DOHH2 (cell line): ENCODE data around the gene CTDSPL2.
"Not testable (repeated sequence)": the region's sequence is repeated elsewhere in the genome, so short reads cannot be mapped to it uniquely, and the experiment has no call there.

Experiments used
- H3F3A ChIP-seq: fragments of 200-600 bp; sonication (generic), shearing (Covaris generic); 2 replicates; pipeline ENCODE4 v1.6.0; 2016; ENCODE audit warnings: antibody characterized with exemption, mild to moderate bottlenecking; ENCODE audit not compliant: control insufficient read depth, insufficient read depth
- H3K27ac ChIP-seq: fragments of 200-600 bp; sonication (generic); 2 replicates; pipeline ENCODE4 v1.5.1; 2014; ENCODE audit warnings: low read depth, mild to moderate bottlenecking, low read length, moderate library complexity
- H3K27me3 ChIP-seq: fragments of 200-600 bp; sonication (generic); 2 replicates; pipeline ENCODE4 v1.6.1; 2014; ENCODE audit warnings: mild to moderate bottlenecking, low read length, mixed read lengths; ENCODE audit not compliant: control insufficient read depth
- H3K36me3 ChIP-seq: fragments of 200-600 bp; sonication (generic); 2 replicates; pipeline ENCODE4 v1.6.1; 2014; ENCODE audit warnings: mild to moderate bottlenecking, low read length, moderate library complexity, mixed read lengths; ENCODE audit not compliant: control insufficient read depth
- H3K4me1 ChIP-seq: fragments of 200-600 bp; sonication (generic); 2 replicates; pipeline ENCODE4 v1.6.1; 2014; ENCODE audit warnings: mild to moderate bottlenecking, low read length, mixed read lengths; ENCODE audit not compliant: control insufficient read depth
- H3K4me2 ChIP-seq: fragments of 200-600 bp; sonication (generic); 2 replicates; pipeline ENCODE4 v1.6.0; 2014; ENCODE audit warnings: mild to moderate bottlenecking, low read length, moderate library complexity
- H3K4me3 ChIP-seq: fragments of 200-600 bp; sonication (generic); 2 replicates; pipeline ENCODE4 v1.5.1; 2014; ENCODE audit warnings: mild to moderate bottlenecking, low read length, mixed read lengths
- H3K79me2 ChIP-seq: fragments of 200-600 bp; sonication (generic); 2 replicates; pipeline ENCODE4 v1.6.1; 2014; ENCODE audit warnings: mild to moderate bottlenecking, low read length, mixed read lengths; ENCODE audit not compliant: control insufficient read depth
- H3K9me2 ChIP-seq: fragments of 200-600 bp; sonication (generic); replicated peaks from 2 replicates; pipeline ENCODE4 v1.6.1; 2014; ENCODE audit warnings: mild to moderate bottlenecking, low read length, mixed read lengths; ENCODE audit not compliant: control insufficient read depth
- H3K9me3 ChIP-seq: fragments of 200-600 bp; sonication (generic); 2 replicates; pipeline ENCODE4 v1.6.1; 2014; ENCODE audit warnings: antibody characterized with exemption, low read length, mixed read lengths; ENCODE audit not compliant: control insufficient read depth, insufficient read depth
- H4K20me1 ChIP-seq: fragments of 200-600 bp; sonication (generic); 2 replicates; pipeline ENCODE4 v1.6.0; 2014; ENCODE audit warnings: low read depth, mild to moderate bottlenecking, antibody characterized with exemption, low read length, moderate library complexity; ENCODE audit not compliant: control insufficient read depth, insufficient read depth
- CTCF ChIP-seq: fragments of 200-600 bp; sonication (generic); IDR thresholded peaks from one replicate; pipeline ENCODE4 v1.5.1; 2014; ENCODE audit warnings: antibody characterized with exemption, mild to moderate bottlenecking, low read depth, low read length; ENCODE audit not compliant: poor library complexity, severe bottlenecking
- EZH2phosphoT487 ChIP-seq: fragments of 200-600 bp; sonication (generic); IDR thresholded peaks from 2 replicates; pipeline ENCODE4 v1.6.1; 2017; ENCODE audit warnings: borderline replicate concordance, mild to moderate bottlenecking, antibody characterized with exemption, low read length, moderate library complexity, mixed read lengths

CTDSPL2 gene

GRCh38 chr15:44527241-44527640, 99.8 kb downstream of the CTDSPL2 start:
- peaks cover 33% of the 10 kb centered on the region for H3K36me3 ChIP-seq

DNA sequence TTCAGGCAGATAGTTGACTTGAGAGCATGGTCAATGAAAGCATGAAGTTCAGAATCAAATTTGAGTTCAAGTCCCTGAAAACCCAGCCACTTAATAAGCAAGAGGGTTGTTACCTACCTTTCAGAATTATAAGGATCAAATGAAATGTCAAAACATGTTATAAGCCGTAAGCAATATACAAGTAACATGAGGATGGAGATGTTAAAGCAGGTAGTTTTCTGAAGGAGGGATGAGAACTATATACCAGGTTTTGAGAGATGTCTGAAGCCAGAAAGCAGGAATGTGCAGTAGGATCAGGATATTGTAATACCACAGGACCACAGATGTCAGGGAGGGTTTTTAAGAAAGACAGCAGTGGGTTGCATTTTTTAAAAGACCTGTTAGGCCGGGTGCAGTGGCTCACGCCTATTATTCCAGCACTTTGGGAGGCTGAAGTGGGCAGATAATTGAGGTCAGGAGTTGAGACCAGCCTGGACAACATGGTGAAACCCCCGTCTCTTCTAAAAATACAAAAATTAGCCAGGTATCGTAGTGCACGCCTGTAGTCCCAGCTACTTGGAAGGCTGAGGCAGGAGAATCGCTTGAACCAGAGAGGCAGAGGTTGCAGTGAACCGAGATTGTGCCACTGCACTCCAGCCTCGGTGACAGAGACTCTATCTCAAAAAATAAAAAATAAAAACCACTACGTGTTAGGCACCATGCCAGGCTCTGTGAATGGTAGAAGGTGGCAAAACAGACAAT, 102.6 kb downstream of the CTDSPL2 start:
- TF ChIP-seq EZH2phosphoT487 (no peak), CTCF (no peak)
- Histone ChIP-seq H3K27ac (no peak overlapping the region), H3K79me2 (no peaks in the 10 kb centered on the region), H3F3A (peaks cover 31% of the 10 kb centered on the region), H3K27me3 (no peaks in the 10 kb centered on the region), H3K9me3 (no peaks in the 10 kb centered on the region), H3K36me3 (peaks cover 6% of the 10 kb centered on the region), H3K4me3 (no peak overlapping the region), H3K4me2 (no peak overlapping the region), H4K20me1 (0 out of 2 replicates have a peak, but pooled peaks cover 12% of the 10 kb centered on the region), H3K4me1 (no peaks in the 10 kb centered on the region), H3K9me2 (no peaks in the 10 kb centered on the region)

More at GRCh38 chr15:44527241-44527640, 99.8 kb downstream of the CTDSPL2 start:
- H3K4me3 ChIP-seq = no peak overlapping the region
- no peaks in the 10 kb centered on the region for H3K79me2 ChIP-seq
- no peaks in the 10 kb centered on the region for H3K9me2 ChIP-seq
- H4K20me1 ChIP-seq = 0 out of 2 replicates have a peak, but pooled peaks cover 12% of the 10 kb centered on the region
- TF ChIP-seq EZH2phosphoT487 = no peak
- TF ChIP-seq CTCF = no peak
- H3K27me3 ChIP-seq = no peaks in the 10 kb centered on the region
- H3F3A ChIP-seq = peaks cover 25% of the 10 kb centered on the region
- H3K4me1 ChIP-seq = no peaks in the 10 kb centered on the region
- no peaks in the 10 kb centered on the region for H3K9me3 ChIP-seq
- no peak overlapping the region for H3K27ac ChIP-seq
- no peak overlapping the region for H3K4me2 ChIP-seq

DNA sequence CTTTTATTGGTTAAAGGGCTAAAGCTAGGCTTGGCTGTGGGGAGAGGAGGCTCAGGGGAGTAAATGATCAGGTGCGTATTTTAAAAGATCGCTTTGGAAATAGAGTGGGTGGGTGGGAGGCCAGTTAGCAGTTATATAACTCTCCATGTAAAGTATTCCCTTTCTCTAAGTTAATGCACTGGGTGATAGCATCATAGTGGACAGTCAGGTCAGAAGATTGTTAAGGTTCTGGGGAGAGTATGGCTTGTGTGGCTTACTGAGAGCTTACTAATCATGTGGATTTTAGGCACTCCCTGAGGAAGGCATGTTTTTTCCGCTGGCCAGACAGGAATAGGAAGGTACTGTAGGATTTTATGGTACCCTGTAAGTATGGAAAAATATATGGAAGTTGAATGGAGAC, 103.2 kb downstream of the CTDSPL2 start:
- H3K27me3 ChIP-seq = no peaks in the 10 kb centered on the region
- peaks cover 2% of the 10 kb centered on the region for H3K4me1 ChIP-seq
- no peaks in the 10 kb centered on the region for H3K9me3 ChIP-seq
- H3F3A ChIP-seq = peaks cover 31% of the 10 kb centered on the region
- no peak overlapping the region for H3K27ac ChIP-seq
- peaks cover 3% of the 10 kb centered on the region; the same call in 1 of the 2 replicates for H3K36me3 ChIP-seq
- H3K4me3 ChIP-seq = no peak overlapping the region
- TF ChIP-seq CTCF = no peak
- no peak for TF ChIP-seq EZH2phosphoT487
- 0 out of 2 replicates have a peak, but pooled peaks cover 12% of the 10 kb centered on the region for H4K20me1 ChIP-seq
- H3K79me2 ChIP-seq = no peaks in the 10 kb centered on the region
- no peak overlapping the region for H3K4me2 ChIP-seq
- no peaks in the 10 kb centered on the region for H3K9me2 ChIP-seq

DNA sequence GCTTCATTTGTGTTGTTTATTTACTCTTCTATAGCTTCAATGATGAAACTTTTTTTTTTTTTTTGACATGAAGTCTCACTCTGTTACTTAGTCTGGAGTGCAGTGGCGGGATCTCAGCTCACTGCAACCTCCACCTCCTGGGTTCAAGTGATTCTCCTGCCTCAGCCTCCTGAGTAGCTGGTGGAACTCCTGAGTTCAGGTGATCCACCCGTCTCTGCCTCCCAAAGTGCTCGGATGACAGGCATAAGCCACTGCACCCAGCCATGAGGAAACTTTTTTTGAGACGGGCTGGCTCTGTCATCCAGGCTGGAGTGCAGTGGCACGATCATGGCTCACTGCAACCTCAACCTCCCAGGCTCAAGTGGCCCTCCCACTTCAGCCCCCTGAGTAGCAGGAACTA, 104.8 kb downstream of the CTDSPL2 start:
- not testable (repeated sequence) for H3K27ac ChIP-seq, H3K4me2 ChIP-seq, H3K36me3 ChIP-seq, H3K4me1 ChIP-seq, H3K9me3 ChIP-seq, H3K4me3 ChIP-seq, H3K27me3 ChIP-seq, H3K9me2 ChIP-seq
- Histone ChIP-seq H4K20me1 (0 out of 2 replicates have a peak, but pooled peaks cover 12% of the 10 kb centered on the region), H3K79me2 (peaks cover 14% of the 10 kb centered on the region), H3F3A (peaks cover 31% of the 10 kb centered on the region)
